Upper lobe of right lung (tissue), 1 donor: Measurements from ENCODE around the gene MYO1F. TPM values are rescaled to one million over a fixed set of nuclear protein-coding genes. Genes with fewer than 3 reads are reported as not detected.
A peak's percentile ranks its signal among the peaks of the same experiment; 100 is the strongest.
"Not testable (repeated sequence)": the region's sequence is repeated elsewhere in the genome, so short reads cannot be mapped to it uniquely, and the experiment has no call there.

Experiments used
- ATAC-seq: fragments of 200-7000 bp; cut with Tn5 transposase; one replicate; pipeline ENCODE4 v1.9.1; 2020; ENCODE audit warnings: mild to moderate bottlenecking, moderate library complexity
- DNase-seq: peaks from one replicate; pipeline ENCODE4 v3.0.0-alpha.2; 2020
- H3K27ac ChIP-seq: fragments of 200-600 bp; one replicate; pipeline ENCODE4 v1.8.0; 2022
- H3K27me3 ChIP-seq: fragments of 200-600 bp; one replicate; pipeline ENCODE4 v1.8.0; 2022; ENCODE audit warnings: mild to moderate bottlenecking
- H3K36me3 ChIP-seq: fragments of 200-600 bp; one replicate; pipeline ENCODE4 v1.8.0; 2022
- H3K4me1 ChIP-seq: fragments of 200-600 bp; one replicate; pipeline ENCODE4 v1.8.0; 2022
- H3K4me3 ChIP-seq: fragments of 200-600 bp; one replicate; pipeline ENCODE4 v1.8.0; 2022; ENCODE audit warnings: mild to moderate bottlenecking
- H3K9me3 ChIP-seq: fragments of 200-600 bp; one replicate; pipeline ENCODE4 v1.8.0; 2022
- intact Hi-C: fragments of 100-400 bp; cut with DNase I; formaldehyde crosslinking; loops from one replicate; pipeline ENCODE4 v1.11.0; 2022
- total RNA-seq: library from RNA; stranded (reverse); fragmentation: NEBNext Ultra II Directional; extraction: Animal tissue kit (Norgen Biotek cat#: 25700); gene quantifications from one replicate; pipeline ENCODE4 v1.2.1, GENCODE V29; 2021
- TF ChIP-seq, protein P1 (sequence below): fragments of 200-600 bp; IDR thresholded peaks from one replicate; pipeline ENCODE4 v1.8.0; 2022; ENCODE audit warnings: antibody characterized with exemption
- donor health status: DM: no; HTN: yes; CAD: no; lungs with severe emphysema.

The MYO1F gene
- total RNA-seq, 1 donor from 2014 or later = 106 TPM

DNA sequence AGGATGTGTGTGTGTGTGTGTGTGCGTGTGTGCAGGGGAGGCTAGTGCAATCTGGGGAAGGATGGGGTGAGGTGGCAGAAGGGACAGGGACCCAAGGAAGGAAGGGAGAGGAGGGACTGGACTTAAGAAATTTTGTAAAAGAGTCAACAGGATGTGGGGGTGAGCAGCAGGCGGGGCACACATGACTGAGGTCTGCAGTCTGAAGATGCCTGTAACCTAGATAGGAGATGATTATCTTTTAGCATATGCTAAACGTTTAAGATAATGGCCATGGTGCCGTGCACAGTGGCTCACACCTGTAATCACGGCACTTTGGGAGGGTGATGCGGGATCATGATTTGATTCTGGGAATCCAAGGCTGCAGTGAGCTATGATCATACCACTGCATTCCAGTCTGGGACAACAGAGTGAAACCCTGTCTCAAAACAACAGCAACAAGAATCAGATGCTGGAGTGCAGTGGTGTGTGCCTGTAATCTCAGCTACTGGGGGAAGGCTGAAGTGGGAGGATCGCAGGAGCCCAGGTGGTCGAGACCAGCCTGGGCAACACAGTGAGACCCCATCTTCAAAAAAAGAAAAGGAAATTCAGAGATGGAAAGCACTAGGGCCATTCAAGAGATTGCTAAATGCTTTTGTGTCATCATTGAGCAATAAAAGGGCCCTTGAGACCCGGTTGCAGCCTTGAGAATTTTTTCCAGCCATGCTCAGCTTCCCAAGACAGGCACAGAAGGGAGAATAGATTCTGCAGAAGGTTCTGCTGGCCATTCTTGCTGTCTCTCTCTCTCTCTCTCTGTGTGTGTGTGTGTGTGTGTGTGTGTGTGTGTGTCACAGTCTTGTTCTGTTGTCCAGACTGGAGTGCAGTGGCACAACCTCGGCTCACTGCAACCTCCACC lies 59.4 kb downstream of the MYO1F start:
- Histone ChIP-seq H3K4me1 (peaks cover 35% of the 10 kb centered on the region), H3K4me3 (no peak overlapping the region), H3K9me3 (no peaks in the 10 kb centered on the region), H3K27me3 (no peaks in the 10 kb centered on the region), H3K27ac (peak overlapping the region; percentile 53), H3K36me3 (peaks cover 5% of the 10 kb centered on the region)
- ATAC-seq (peak; percentile 20), DNase-seq (no peak)
- TF ChIP-seq, protein P1, sequence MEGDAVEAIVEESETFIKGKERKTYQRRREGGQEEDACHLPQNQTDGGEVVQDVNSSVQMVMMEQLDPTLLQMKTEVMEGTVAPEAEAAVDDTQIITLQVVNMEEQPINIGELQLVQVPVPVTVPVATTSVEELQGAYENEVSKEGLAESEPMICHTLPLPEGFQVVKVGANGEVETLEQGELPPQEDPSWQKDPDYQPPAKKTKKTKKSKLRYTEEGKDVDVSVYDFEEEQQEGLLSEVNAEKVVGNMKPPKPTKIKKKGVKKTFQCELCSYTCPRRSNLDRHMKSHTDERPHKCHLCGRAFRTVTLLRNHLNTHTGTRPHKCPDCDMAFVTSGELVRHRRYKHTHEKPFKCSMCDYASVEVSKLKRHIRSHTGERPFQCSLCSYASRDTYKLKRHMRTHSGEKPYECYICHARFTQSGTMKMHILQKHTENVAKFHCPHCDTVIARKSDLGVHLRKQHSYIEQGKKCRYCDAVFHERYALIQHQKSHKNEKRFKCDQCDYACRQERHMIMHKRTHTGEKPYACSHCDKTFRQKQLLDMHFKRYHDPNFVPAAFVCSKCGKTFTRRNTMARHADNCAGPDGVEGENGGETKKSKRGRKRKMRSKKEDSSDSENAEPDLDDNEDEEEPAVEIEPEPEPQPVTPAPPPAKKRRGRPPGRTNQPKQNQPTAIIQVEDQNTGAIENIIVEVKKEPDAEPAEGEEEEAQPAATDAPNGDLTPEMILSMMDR = no peak
- intact Hi-C loops = no loop called here

DNA sequence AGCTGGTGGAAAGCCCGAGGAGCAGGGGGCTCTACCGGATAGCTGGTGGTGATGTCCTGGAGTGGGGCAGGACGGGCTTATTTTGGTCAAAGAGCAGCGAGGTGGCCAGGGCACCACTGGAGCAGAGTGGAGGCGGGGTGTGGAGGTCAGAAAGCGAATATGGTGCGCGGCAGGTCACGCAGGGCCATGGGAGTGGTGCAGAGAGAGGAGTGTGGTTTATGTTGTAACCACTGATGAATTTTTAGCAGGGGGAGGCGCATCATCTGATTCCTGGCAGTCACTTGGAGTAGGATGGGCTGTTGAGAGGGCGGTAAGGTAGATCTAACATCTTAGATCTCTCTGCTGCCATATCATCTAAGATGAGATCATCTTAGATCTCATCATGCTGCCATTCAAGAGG lies 61.9 kb downstream of the MYO1F start:
- H3K9me3 ChIP-seq = no peaks in the 10 kb centered on the region
- TF ChIP-seq, protein P1 = no peak
- no peaks in the 10 kb centered on the region for H3K27me3 ChIP-seq
- peaks cover 43% of the 10 kb centered on the region for H3K4me1 ChIP-seq
- H3K27ac ChIP-seq = no peak overlapping the region
- H3K36me3 ChIP-seq = no peaks in the 10 kb centered on the region
- no peak overlapping the region for H3K4me3 ChIP-seq
- peak; percentile 32 for ATAC-seq
- peak; percentile 80 for DNase-seq
- intact Hi-C loops = no loop called here

DNA sequence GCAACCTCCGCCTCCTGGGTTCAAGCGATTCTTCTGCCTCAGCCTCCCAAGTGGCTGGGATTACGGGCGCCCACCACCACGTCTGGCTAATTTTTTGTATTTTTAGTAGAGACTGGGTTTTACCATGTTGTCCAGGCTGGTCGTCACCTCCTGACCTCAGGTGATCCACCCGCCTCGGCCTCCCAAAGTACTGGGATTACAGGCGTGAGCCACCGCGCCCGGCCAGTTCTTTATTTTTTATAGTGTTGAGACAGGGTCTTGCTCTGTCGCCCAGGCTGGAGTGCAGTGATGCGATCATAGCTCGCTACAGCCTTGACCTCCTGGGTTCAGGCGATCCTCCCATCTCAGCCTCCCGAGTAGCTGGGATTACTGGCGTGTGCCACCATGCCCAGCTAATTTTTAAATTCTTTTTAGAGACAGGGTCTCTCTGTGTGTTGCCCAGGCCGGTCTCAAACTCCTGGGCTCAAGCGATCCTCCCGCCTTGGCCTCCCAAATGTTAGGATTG lies 62.7 kb downstream of the MYO1F start:
- intact Hi-C loops, H3K27me3 ChIP-seq, DNase-seq, H3K36me3 ChIP-seq, ATAC-seq, H3K9me3 ChIP-seq: not testable (repeated sequence)
- Histone ChIP-seq H3K4me1 (peaks cover 43% of the 10 kb centered on the region), H3K27ac (peak overlapping the region; percentile 96), H3K4me3 (peak overlapping the region; percentile 65)

DNA sequence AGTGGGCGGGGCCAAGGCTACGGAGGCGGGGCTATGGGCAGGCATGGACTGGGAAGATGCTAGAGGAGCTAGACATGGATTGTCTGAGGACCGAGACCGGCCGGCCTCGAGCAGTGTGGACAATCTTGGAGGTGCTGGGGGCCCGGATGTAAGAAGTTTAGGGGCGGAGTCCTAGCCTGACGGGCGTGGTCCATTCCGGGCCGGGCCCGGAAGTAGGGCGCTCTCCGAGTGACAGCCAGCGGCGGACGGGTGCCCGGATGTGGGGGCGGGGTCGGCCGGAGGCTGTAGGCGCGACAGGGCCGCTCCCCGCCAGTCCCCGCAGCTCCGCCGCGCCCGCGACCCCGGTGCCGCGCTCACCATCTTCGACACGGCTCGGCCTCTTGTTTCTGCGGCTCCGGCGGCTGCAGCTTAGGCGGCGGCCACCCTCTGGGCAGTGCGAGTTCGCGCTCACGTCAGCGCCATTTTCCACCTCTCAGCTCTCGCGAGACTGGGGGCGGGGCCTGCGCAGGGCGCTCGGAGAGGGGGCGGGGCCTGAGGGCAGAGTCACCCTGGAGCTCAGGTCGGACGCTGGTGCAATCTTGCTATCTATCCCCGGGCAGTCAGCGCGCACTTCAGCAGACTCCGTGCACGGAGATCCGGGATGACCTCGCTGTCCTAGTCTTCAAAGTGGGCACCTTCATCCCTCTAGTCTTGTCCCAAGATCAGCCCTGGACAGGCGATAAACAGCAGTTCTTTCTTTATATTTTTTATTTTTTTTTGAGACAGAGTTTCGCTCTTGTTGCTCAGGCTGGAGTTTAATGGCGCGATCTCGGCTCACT lies 63.3 kb downstream of the MYO1F start, which contains the start of gene ZNF414:
ZNF414 (minus strand) TSS at position 481 of the 818 bp plus-strand sequence; CDS start at position 360, 121 bp downstream.
- intact Hi-C loops = no loop called here
- H3K27ac ChIP-seq = peak within 1 kb of the TSS; percentile 96
- TF ChIP-seq, protein P1 = no peak
- H3K36me3 ChIP-seq = no peaks in the 10 kb centered on the region
- H3K4me1 ChIP-seq = peaks cover 43% of the 10 kb centered on the region
- DNase-seq = peak; percentile 98
- ATAC-seq = peak; percentile 92
- H3K27me3 ChIP-seq = no peaks in the 10 kb centered on the region
- H3K4me3 ChIP-seq = peak within 1 kb of the TSS; percentile 65
- no peaks in the 10 kb centered on the region for H3K9me3 ChIP-seq

DNA sequence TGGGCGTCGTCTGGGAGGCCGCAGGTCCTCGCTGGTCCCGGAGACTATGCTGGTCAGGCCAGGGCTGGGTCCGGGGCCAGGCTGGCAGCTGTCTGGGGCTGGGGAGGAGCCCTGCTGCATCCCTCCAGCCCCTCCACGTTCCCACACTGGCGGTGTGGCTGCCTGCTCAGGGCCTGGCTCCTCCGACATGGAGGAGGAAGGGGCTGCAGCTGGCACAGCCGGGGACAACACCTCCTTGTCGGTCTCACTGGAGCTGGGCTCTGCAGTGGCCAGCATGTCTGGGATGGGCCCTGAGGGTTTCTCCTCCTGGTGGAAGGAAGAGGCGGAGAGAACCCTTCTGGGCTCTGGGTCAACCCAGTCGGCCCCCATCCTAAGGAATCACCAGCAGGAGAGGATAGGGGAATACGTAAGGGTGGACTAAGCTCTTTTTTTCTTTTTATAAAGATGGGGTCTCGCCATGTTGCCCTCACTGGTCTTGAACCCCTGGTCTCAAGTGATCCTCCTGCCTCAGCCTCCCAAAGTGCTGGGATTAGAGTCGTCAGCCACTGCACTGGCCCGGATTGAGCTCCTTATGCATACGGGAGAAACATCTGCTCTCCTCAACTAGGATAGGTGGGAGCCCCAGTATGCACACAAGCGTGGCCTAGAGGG lies 64.1 kb downstream of the MYO1F start:
- TF ChIP-seq, protein P1 = no peak
- peaks cover 39% of the 10 kb centered on the region for H3K4me1 ChIP-seq

More for the DNA sequence above, 64.1 kb downstream of the MYO1F start:
- intact Hi-C loops = no loop called here
- Histone ChIP-seq H3K4me3 (peak overlapping the region; percentile 65), H3K27me3 (no peaks in the 10 kb centered on the region), H3K36me3 (no peaks in the 10 kb centered on the region), H3K27ac (peak overlapping the region; percentile 96), H3K9me3 (no peaks in the 10 kb centered on the region)
- DNase-seq = no peak
- no peak for ATAC-seq
